Body of pancreas (tissue), 4 donors: Measurements from ENCODE around the gene FRG1. TPM values are rescaled to one million over a fixed set of nuclear protein-coding genes. Genes with fewer than 3 reads are reported as not detected.
"Not testable (repeated sequence)": the region's sequence is repeated elsewhere in the genome, so short reads cannot be mapped to it uniquely, and the experiment has no call there.

Experiments
- ATAC-seq: fragments of 150-250 bp; one replicate; pipeline ENCODE4 v1.9.1; 2016
- DNase-seq, 4 donors: peaks; one replicate each; pipeline ENCODE4 v3.0.0-alpha.2; 2019
- H3K27ac ChIP-seq, 4 donors: fragments of 200-600 bp; sonication (generic); 1 replicate in 3 of 4; 2 replicates in 1 of 4; pipeline versions ENCODE4 v1.5.1 to v1.6.1; 2016 to 2019; ENCODE audit warnings: mild to moderate bottlenecking in 1 of 4, mixed read lengths in 1 of 4, moderate library complexity in 1 of 4
- H3K27me3 ChIP-seq, 2 donors: fragments of 200-600 bp; sonication (generic); one replicate each; pipeline ENCODE4 v1.6.0; 2016; ENCODE audit warnings: mild to moderate bottlenecking in 1 of 2
- H3K36me3 ChIP-seq, 2 donors: fragments of 200-600 bp; sonication (generic); replicated peaks in 1 of 2; 2 replicates each; pipeline ENCODE4 v1.5.1; 2016; ENCODE audit warnings: low read depth in 2 of 2; ENCODE audit not compliant: insufficient read depth in 1 of 2
- H3K4me1 ChIP-seq: fragments of 200-600 bp; sonication (generic); one replicate; pipeline ENCODE4 v1.6.0; 2016
- H3K4me3 ChIP-seq, 2 donors: fragments of 200-600 bp; sonication (generic); 1 replicate in 1 of 2; 2 replicates in 1 of 2; pipeline ENCODE4 v1.5.1; 2016 to 2019
- H3K9me3 ChIP-seq, 3 donors: fragments of 200-600 bp; sonication (generic); 1 replicate in 2 of 3; 2 replicates in 1 of 3; pipeline ENCODE4 v1.5.1; 2016
- CTCF ChIP-seq, 7 experiments: fragments of 450-650 bp in 4 of 7; fragments of 200-600 bp in 3 of 7; sonication (generic) in 3 of 7; IDR thresholded peaks; one replicate each; pipeline ENCODE4 v1.5.1; 2016 to 2019; ENCODE audit warnings: antibody characterized with exemption in 7 of 7
- POLR2A ChIP-seq, 3 donors: fragments of 450-650 bp; IDR thresholded peaks; one replicate each; pipeline ENCODE4 v1.6.1; 2016; ENCODE audit warnings: antibody characterized with exemption in 3 of 3, mild to moderate bottlenecking in 2 of 3
- WGBS, 2 donors: methylation state at CpG; one replicate each; pipeline ENCODE4 v1.1.5; 2017; 5-methylcytosine and 5-hydroxymethylcytosine counted together
- intact Hi-C: fragments of 100-400 bp; cut with DNase I; formaldehyde crosslinking; loops from one replicate; pipeline ENCODE4 v1.15.1; 2023
- total RNA-seq, 2 donors: library from RNA; depleted of rRNA; stranded (reverse); fragments of >200 nt; gene quantifications; one replicate each; pipeline ENCODE4 v1.1.0, GENCODE V29; 2016

The FRG1 gene
- total RNA-seq: 10 to 100 TPM; 19.7 to 39.9 TPM

DNA sequence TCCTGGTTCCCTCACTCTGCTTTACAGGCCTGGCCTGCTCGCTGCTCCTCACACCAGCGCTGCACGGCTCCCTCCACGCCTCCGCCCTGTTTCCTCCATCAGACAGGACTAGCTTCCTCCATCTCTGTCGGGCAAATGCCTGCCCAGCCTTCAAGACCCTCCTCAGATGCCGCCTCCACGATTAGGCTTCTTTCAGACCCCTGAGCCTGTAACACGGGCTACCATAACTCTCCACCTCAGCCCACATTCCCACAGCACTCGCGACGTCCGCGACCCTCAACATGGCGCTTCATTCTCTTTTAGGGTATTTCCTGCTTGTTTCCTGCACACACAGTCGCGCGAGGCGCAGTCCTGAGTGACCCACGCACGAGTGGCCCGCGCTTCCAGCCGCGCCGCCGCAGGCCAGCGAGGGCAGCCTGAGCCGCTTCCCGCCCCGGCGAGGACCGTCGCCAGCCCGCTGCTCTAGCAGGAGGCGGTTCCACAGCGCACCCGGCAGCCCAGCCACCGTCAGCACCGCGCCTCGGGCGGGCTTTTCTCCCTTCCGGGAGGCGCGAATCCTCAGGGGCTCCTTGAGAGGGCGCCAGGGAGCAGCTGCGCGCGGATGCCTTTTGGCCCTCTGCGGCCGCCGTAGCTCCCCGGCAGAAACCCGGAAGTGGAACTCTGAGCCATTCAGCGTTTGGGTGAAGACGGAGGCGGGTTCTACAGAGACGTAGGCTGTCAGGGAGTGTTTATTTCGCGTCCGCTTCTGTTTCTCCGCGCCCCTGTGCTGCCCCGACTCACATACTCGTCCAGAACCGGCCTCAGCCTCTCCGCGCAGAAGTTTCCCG, at the start of gene FRG1:
Gene FRG1, plus strand, starts transcription at position 695 of the 827 bp plus-strand sequence. CDS start 138 bp downstream, outside the sequence.
- Histone ChIP-seq H3K4me3 (peak within 1 kb of the TSS; percentile 90 to 95), H3K4me1 (peaks cover 33% of the 10 kb centered on the region), H3K9me3 (no peaks in the 10 kb centered on the region), H3K36me3 (no peaks in the 10 kb centered on the region), H3K27me3 (no peaks in the 10 kb centered on the region), H3K27ac (peak within 1 kb of the TSS; percentile 73 to 93 (median 82))
- DNase-seq (peak; percentile 94 to 96 (median 95)), ATAC-seq (peak; percentile 99)
- WGBS, 2 donors: 5 to 6% methylated on average over 26 to 70 of the region's 70 CpGs
- intact Hi-C loops: no loop called here
- TF ChIP-seq POLR2A (IDR thresholded peaks at IDR 0.05): peak; percentile 58 to 84 (median 82)
- TF ChIP-seq CTCF (IDR thresholded peaks at IDR 0.05): peak; percentile 60 to 99 (median 96)

DNA sequence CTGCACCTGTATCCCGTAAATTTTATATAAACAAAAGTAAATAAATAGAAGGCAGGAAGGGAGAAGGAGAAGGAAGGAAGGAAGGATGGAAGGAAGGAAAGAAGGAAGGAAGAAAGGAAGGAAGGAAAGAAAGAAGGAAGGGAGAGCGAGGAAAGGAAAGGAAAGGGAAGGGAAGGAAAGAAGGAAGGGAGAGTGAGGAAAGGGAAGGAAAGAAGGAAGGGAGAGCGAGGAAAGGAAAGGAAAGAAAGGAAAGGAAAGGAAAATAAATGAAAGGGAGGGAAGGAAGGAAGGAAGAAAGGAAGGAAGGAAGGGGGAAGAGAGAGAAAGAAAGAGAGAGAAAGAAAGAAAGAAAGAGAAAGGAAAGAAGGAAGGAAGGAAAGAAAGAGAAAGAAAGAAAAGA, 43.0 kb upstream of the FRG1 start:
- no peak overlapping the region for H3K4me3 ChIP-seq
- H3K27me3 ChIP-seq: no peaks in the 10 kb centered on the region
- H3K36me3 ChIP-seq: no peaks in the 10 kb centered on the region
- intact Hi-C loops: no loop called here
- no peaks in the 10 kb centered on the region for H3K9me3 ChIP-seq
- DNase-seq: no peak
- ATAC-seq: no peak
- WGBS, 2 donors: 87 to 91% methylated on average over 3 of the region's 3 CpGs
- TF ChIP-seq CTCF (IDR thresholded peaks at IDR 0.05) (no peak), POLR2A (IDR thresholded peaks at IDR 0.05) (no peak)
- H3K4me1 ChIP-seq: no peaks in the 10 kb centered on the region
- H3K27ac ChIP-seq: no peak overlapping the region

- H3K36me3 ChIP-seq, H3K27me3 ChIP-seq, H3K4me3 ChIP-seq, ATAC-seq, H3K27ac ChIP-seq, H3K9me3 ChIP-seq, intact Hi-C loops, H3K4me1 ChIP-seq, DNase-seq: not testable (repeated sequence)
- WGBS, 2 donors: 71 to 72% methylated on average over 3 of the region's 3 CpGs
These were observed 41.1 kb upstream of the FRG1 start for GRCh38 chr4:189899481-189900015.

DNA sequence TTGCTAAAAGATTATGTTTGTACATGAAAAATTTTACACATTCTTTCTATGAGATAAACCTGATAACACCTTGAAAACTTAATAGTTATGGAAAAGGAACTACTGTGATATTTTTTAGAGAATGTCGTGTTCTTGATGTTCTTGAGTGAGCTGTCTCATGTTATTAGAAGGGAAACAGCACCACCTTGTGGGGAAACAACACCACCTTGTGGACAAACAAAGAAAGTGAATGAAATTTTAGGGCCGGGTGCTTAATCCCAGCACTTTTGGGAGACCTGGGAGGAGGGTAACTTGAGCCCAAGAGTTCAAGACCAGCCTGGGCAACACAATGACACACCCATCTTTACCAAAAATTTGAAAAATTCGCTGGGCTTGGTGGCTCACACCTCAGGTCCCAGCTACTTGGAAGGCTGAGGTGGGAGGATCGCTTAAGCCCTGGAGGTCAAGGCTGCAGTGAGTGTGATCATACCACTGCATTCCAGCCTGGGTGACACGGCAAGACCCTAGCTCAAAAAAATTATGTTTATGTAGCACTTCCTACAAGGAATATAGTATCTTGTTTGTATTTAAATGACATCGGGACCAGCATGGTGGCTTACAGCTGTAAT, 36.1 kb upstream of the FRG1 start:
- peak; percentile 45 to 87 (median 71) for TF ChIP-seq CTCF (IDR thresholded peaks at IDR 0.05)
- H3K9me3 ChIP-seq, intact Hi-C loops, H3K36me3 ChIP-seq, H3K4me3 ChIP-seq, H3K27ac ChIP-seq, H3K27me3 ChIP-seq, H3K4me1 ChIP-seq, ATAC-seq: not testable (repeated sequence)
- WGBS, 2 donors: 30 to 33% methylated on average over 6 of the region's 6 CpGs
- peak; percentile 48 to 68 (median 57) for DNase-seq

DNA sequence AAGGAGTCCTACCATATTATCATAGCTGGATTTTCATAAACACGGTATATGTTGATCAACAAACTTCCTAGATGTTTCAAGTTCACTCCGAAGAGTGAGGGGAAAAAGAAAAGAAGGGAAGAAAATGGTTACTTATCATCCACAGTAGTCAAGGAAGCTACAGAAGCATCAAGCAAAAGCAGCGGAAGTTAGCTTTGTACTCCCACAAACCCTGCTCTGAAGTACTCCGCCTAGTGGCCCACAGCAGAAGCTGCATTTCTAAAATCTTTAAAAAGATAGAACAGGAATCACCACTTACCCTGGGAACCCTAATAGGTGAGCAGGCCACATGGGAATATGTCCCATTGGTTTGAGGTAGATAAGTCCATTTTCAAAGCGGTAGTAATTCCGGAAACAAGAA, 28.5 kb upstream of the FRG1 start:
- TF ChIP-seq CTCF (IDR thresholded peaks at IDR 0.05): peak in 3 of 7 experiments; percentile 19 to 34 (median 28)
- TF ChIP-seq POLR2A (IDR thresholded peaks at IDR 0.05): no peak

More for the DNA sequence above, 28.5 kb upstream of the FRG1 start:
- Histone ChIP-seq H3K27me3 (no peaks in the 10 kb centered on the region), H3K9me3 (no peaks in the 10 kb centered on the region), H3K4me1 (no peaks in the 10 kb centered on the region), H3K4me3 (no peak overlapping the region), H3K27ac (no peak overlapping the region), H3K36me3 (no peaks in the 10 kb centered on the region)
- intact Hi-C loops: no loop called here
- DNase-seq (peak in 1 of 4 donors; percentile 11), ATAC-seq (no peak)
- 48 to 52% methylated on average over 6 of the region's 6 CpGs for WGBS, 2 donors
